ENCODE data around the gene ZYG11B.

GRCh38 chr1:52814465-52814864 lies 88.2 kb downstream of the ZYG11B start:
- TF ChIP-seq CTCF (IDR thresholded peaks at IDR 0.05) (no peak), POLR2AphosphoS5 (IDR thresholded peaks at IDR 0.05) (no peak), POLR2A (IDR thresholded peaks at IDR 0.05; ENCODE audit: low read depth) (no peak), EP300 (IDR thresholded peaks at IDR 0.05) (no peak)

Data from esophagus muscularis mucosa (tissue), 4 donors.